ENCODE measurements around the gene ASB16. TPM values are rescaled to one million over a fixed set of nuclear protein-coding genes. Genes with fewer than 3 reads are reported as not detected.
A peak's percentile ranks its signal among the peaks of the same experiment; 100 is the strongest.

ASB16 gene
- total RNA-seq, 1 donor from 2014 or later, result not detected

DNA sequence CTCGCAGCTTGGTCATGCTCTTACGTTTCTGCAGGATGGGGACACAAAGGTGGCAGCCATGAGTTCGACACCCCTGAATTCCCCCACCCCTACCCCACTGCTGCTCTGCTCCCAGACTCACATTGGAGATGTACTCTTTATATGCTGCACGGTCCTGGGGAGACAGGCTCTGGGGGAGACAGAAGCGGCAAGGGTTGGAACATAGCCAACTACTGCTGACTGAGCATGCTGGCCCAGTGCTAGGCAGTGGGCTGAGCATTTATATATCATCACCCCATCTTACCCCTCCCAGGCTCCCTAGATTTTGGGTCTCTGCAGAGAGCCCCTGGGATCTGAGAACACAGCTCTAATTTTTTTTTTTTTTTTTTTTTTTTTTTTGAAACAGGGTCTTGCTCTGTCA, 37.2 kb downstream of the ASB16 start:
- DNase-seq (ENCODE audit: low read depth in 2 of 2), result no peak

DNA sequence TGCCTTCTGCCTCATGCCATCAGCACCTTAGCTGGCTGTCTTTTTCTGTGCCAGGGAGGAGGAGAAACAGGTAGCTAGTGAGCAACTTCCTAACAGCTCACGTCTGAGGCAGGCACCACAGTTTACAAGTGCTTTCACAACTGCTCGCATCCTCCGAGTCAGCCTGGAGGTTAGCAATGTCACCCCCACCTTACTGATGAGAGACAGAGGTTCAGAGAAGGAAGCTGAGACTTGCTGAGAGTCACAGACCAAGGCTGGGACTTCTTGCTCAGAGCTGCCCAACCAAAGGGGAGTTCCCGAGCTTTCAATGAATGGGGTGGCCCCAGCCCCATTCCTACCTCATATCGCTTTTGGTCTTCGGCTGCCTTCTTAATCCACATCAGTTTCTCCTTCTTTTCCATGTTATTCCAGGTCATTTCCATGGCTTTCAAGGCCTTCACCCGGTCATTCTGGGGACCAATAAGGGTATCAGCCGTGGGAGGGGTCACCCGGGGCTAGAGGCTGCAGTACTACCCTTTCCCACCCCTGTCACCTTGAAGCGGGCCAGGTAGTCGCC, 39.4 kb downstream of the ASB16 start:
- DNase-seq (ENCODE audit: low read depth in 2 of 2), result no peak

DNA sequence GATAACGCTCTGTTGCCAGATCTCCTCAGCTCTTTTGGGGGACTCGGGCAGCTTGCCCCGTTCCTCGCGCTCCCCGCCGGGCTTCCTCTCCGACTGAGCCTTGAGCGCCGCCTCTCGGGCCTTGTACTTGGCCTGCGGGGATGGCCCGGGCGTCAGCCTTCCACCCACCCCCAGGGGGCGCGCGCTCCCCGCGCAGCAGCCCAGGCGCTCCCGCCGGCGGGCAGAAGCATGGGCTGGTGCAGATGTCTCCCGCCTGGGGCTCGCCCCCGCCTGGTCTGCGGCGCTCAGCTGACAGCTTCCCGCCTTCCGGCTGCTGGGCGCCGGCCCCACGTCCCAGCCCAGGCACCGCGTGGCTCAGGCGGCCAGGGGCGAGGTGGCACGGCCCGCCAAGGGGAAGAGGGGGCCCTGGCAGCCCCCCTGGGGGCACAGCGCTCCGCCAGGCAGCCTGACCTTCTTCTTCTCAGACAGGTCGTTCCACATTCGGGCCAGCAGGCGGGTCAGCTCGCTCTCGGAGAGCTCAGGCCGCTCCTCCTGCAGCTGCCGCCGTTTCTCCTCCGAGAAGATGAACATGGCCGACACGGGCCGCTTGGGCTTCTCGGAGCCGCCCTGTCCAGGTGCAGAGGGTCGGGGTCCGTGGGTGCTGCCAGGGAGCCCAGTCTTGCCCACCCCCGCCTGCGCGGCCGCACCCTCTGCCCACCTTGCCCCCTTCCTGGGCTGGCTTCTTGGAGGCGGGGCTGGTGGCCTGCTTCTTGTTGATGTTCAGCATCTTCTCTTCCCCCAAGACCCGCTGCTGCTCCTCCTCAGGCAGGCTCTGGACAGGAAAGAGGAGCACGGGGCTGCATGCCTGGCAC, 40.1 kb downstream of the ASB16 start:
- peak; percentile 71 to 93 for DNase-seq (ENCODE audit: low read depth in 2 of 2)

DNA sequence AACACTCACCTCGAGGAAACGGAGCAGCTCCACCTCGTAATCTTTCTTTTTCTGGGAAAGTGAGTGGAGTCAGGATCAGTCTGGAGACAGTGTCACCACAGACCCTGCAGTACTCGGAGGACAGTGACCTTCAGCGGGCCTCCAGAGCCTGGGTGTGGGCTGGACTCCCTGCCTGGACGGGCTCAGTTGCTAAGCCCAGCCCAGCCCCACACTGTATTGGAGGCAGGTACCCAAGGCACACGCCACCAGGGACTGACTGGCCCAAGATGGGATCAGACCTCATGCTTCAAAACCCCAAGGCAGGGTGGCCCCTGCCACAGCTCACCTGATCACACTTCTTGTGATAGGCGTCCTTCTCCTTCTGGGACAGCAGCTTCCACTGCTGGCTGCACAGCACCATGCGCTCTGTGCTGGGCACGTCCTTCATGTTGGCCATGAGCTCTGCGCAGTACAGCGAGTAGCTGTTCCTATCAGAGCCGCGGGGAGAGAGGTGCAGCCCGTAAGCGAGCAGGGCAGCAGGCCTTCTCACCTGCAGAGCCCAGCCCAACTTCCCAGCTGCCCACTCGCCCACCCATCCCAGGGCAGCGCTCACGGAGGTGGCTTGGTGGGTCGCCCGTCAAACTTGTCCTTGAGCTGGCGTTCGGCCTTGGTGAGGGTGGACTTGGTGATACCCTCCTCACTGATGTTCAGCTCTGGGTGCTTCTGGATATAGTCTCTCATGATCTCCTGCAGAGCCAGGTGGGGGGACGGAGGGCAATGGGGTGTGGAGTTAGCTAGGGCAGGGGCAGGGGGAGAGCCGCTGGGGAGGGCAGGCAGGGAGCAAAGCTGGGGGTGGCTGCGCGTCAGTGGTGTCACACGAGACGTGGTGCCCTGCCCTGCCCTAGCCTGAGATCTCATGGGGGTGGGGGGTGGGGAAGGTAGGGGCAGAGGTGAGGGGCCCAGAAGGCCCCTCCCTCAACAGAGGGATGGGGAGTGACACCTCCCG, 41.1 kb downstream of the ASB16 start:
- no peak for DNase-seq (ENCODE audit: low read depth in 2 of 2)

DNA sequence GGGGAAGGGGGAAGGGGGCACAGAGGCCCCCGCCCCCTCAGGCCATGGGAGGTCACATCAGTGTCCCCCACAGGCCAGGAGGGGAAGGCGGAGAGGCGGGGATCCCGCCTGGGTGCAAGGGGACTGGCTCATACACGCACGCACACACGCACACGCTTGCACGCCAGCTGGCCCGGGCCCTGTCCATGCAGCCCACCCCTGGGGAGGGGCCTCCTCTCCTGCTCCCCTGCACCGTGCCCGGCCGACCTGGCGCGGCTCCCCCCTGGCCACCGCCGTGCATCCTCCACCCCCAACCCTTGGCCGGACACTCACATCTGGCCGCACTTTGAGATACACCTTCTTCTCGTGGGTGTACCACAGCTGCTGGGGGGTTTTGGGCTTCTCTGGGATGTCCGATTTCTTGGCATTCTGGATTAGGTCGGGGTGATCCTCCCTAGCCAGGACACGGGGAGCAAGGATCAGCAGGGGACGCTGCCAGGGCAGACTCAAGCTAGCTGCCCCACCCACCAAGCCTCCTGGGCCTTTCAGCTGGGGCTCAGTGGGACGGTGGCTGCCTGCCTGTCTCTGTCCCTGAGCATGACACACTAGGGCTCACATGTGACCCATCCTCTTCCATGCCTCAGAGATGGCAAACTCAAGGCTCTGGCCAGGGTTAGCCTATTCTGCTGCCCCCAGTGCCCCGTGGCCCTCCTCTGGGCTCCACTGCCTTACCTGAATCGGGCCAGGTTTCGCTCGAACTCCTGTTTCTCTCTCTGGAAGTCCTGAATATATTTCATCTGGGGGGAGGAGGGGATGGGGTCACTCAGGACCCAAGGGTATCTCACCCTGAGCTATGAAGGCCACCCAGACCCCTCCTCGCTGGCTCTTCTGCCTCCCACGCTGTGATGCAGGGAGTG, 42.3 kb downstream of the ASB16 start:
- no peak for DNase-seq (ENCODE audit: low read depth in 2 of 2)

DNA sequence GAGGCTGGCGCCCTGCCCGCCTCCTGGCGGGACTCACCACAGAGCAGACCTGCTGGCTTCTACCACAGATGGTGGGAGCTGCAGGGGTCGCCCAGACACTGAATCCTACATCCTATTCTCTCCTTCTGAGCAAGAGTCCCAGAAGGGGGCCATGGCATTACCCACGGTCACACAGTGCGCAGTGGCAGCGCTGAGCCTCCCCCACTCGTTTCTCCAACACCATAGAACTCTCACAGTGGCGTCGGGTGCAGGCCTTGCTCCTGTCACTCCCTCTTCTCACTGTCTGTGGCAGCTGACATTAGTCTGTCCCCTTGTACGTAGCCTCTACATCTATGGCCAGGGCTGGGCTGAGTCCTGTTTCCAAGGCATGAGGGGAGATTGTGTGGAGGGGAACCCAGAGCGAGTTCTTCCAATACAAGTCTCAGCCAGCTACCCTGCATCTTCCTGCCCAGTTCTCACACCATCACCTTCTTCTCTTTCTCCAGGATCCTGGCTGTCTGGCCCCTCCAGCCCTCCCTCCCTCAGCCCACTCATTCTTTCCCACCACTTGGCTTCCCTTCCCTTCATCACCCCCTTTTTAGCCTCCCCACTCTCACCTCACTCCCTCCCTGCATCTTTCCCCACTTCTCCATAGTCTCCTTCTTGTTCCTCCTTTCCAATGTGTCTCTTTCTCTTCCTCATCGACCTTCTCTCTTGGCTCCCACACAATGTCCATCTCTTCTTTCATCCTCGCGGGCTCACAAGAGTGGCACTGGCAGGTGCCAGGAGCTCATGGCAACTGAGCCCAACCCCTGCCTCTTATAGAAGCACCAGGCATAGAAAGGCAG, 43.1 kb downstream of the ASB16 start:
- DNase-seq (ENCODE audit: low read depth in 2 of 2), result no peak

DNA sequence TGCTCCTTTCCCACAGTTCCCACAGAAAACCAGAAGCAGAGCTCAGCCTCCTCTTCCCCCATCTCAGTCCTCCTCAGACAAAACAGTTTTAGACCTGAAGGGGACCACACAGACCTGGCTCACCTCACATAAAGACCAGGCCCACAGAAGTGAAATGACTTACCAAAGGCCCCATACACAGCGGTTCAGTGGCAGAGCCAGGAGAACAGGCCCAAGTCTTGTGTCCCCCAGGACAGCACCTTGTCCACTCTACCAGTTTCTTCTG, 43.7 kb downstream of the ASB16 start:
- DNase-seq (ENCODE audit: low read depth in 2 of 2), result no peak

DNA sequence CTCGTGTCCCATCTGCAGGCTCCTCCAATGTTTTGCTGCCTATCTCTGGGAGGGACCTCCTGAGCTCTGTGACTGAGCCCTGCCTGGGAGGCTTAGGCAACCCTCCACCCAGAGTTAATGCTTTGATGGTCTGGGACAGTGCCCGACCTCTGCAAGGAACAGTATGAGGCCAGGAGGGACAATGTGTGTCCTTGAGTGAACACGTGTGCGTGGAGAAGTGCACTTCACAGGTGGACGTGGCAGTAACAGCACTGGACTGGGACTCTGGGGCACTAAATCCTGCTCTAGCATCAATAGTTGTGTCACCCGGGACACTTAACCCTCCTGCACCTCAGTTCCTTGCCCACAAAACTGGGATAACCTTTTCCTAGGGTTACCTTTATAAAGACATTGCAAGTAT, 44.4 kb downstream of the ASB16 start:
- DNase-seq (ENCODE audit: low read depth in 2 of 2), result no peak

DNA sequence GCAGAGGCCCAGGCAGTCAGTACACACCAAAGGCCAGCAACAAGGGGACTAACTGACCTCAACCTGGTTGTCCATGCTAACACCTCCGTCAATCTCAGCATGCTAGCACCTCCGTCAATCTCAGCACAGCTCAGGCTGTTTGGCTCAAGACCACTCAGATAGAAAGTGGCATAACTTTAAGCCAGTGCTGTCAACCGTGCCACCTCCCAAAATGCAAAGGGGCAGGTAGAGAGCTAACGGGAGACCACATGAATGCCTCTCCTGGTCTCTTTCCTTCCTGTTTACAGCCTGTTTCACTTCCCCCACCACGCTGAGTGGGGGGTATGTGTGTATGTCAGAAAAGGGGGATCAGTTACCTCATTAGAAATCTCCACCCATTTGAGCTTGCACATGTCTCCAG, 45.7 kb downstream of the ASB16 start:
- no peak for DNase-seq (ENCODE audit: low read depth in 2 of 2)

DNA sequence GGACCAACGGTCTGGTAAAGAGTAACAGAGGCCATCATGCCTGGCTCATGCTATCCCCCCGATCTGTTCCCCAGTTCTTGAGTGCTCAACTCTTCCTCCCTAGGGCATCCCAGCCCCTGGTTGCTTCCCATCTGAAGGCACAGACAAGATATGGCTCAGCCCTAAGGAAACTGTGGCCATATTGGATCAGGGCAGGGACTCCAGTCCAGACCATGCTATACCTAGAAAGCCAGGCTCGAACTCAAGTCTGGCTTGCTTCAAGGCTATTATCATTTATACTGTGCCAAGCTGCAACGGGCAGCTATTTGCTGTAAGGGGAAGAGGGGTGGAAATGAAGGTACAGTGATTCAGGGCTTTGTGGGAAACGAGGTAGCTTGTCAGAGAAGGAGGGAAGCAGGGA, 46.2 kb downstream of the ASB16 start:
- DNase-seq (ENCODE audit: low read depth in 2 of 2), result no peak

DNA sequence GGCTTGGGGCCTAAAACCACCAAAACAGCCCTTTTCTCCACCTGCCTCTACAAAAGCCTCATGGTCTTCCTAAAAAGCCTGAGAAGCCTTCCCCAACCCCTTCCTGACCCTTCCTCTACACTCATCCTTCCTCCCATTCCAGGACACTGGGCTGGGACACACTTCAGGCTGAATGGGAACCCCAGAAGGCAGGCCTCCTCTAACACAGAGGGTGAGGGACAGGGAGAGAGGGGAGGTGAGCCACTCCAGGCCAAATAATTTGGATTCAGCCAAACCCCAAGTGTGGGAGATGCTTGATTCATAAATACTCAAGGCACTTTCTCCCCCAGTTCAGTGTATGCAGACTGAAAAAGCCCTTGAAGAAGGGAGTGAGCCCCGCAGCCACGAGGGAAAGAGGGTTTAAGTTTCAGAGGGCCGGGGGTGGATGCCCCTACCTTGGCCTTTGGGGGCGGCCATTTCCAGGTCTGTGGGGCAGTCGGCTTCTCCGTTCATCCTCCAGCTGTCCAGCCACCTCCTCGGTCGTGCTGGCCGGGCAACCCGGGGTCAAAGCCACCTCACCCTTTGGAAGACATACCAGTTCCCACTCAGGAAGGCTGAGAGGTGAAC, 47.3 kb downstream of the ASB16 start:
- DNase-seq (ENCODE audit: low read depth in 2 of 2), result no peak

DNA sequence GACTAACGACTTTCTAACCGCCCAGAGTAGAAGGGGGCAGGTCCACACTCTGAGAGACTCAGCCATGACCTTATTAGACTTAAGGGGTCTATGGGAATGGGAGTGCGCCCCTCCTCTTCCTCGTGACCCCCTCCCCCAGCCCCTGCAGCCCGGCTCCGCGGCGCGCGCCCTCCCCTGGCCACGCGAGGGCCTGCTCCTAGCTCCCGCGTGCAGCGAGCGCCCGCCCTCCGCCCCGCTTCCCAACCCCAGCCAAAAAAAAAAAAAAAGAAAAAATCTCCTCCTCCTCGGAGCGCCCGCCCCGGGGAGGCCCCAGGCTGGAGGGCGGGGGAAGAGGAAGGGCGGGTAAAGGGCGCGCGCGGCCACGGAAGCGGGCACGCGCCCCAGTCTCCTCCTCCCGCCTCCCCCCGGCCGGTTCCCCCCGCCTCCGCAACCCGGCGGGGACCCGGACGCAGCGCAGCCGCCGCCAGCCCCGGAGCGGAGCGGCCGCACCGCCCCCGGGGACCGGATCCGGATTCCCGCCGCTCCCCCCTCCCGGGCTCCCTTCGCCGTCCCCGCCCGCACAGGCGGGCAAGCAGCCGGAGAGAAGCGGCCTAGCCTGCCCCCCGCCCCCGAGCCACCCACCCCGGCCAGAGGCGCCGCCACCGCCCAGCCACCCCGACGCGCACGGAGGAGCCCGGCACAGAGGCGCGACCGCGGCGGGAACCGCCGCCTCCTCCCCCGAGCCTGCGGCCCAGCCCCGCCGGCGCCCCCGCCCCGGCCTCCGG, 48.0 kb downstream of the ASB16 start:
- DNase-seq (ENCODE audit: low read depth in 2 of 2), result peak; percentile 59 to 93

DNA sequence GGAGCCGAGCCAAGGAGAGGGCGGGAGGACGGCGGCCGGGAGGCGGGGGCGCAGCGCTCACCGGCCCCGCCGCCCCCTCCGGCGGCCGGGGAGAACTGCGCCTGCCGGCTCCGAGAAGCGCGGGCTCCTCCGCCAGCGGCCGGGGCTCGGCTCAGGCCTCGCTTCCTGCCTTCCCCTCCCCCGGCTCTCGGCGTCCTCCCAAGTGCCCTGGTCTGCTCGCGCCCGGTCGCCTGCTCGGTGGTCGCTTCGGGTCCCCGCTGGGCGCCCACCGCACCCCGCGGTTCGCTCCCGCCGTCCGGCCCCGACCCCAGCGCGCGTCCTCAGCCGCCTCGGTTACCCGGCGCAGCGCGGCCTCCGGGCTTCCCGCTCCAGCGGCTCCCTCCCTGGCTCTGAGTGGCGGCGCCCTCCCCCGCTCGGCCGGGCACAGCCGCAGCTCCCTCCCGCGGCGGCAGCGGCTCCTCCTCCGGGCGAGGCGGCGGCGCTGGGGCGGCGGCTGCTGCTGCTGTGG, 48.7 kb downstream of the ASB16 start:
- DNase-seq (ENCODE audit: low read depth in 2 of 2), result peak in 1 of 2 donors; percentile 74

DNA sequence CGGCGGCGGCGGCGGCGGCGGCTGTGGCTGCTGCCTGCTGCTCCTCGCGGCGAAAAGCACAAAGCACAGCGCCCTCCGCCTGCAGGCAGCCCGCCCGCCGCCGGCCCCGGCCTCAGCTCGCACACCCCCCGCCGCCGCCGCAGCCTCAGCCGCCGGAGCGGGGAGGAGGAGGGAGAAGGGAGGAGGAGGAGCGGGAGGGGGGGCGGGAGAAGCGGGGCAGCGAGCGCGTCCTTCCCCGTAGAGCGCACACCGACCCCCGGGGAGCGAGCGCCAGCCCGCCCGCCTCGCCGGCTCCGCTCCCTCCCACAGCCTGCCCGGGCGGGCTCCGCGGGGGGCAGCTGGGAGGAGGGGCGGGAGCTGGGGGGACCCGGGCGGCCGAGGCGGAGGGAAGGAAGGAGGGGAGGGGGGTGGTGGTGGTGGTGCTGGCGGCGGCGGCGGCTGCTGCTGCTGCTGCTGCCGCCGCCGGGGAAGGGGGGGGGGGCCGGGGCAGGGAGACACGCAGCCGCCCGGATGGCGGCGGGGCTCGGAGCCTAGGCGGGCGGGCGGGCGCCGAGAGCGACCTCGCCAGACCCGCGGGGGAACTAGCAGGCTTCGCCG, 49.2 kb downstream of the ASB16 start, which contains the start of gene UBTF:
Gene UBTF, minus strand, starts transcription at position 60 of the 597 bp plus-strand sequence. CDS start 1,446 bp downstream, outside the sequence.
- DNase-seq (ENCODE audit: low read depth in 2 of 2), result peak in 1 of 2 donors; percentile 62

DNA sequence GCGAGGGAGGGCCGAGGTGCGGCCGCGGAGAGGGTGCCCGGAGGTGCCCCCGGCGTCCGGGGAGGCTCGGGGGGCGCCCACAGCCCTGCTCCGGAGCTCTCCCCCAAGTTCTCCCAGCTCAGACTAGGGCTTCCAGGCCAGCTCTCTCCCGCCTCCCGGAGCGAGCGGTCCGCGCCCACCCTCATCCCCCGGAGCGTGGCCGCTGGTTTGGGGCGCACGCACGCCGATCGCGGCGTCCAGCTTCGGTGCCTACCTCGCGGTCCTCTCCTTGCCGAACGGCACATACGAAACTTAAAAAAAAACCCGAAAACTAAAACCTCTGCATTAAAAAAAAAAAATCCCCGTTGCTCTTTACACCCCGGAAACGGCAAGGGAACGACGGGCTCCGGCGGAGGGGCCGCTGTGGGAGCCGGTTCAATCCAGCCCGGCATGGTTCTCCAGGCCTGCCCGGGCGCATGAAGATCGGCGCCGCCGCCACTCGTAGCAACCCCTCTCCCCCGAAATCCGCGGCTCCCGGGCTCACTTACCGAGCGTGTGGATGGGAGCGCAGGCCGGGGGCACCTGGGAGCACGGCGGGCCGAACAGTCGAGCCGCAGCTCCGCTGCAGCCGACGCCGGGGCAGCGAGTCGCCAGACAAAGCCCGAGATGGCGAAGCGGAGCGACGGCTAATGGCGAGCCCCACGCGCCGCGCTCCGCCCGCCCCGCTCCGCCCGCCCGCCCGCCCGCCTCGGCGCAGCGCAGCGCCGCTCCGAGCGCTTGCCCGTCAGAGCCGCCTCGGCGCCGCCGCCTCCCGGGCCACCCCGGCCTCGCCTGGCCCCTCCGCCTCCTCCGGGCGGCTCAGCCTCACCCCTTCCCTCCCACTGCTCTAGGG, 49.9 kb downstream of the ASB16 start:
- DNase-seq (ENCODE audit: low read depth in 2 of 2), result peak in 1 of 2 donors; percentile 45

DNA sequence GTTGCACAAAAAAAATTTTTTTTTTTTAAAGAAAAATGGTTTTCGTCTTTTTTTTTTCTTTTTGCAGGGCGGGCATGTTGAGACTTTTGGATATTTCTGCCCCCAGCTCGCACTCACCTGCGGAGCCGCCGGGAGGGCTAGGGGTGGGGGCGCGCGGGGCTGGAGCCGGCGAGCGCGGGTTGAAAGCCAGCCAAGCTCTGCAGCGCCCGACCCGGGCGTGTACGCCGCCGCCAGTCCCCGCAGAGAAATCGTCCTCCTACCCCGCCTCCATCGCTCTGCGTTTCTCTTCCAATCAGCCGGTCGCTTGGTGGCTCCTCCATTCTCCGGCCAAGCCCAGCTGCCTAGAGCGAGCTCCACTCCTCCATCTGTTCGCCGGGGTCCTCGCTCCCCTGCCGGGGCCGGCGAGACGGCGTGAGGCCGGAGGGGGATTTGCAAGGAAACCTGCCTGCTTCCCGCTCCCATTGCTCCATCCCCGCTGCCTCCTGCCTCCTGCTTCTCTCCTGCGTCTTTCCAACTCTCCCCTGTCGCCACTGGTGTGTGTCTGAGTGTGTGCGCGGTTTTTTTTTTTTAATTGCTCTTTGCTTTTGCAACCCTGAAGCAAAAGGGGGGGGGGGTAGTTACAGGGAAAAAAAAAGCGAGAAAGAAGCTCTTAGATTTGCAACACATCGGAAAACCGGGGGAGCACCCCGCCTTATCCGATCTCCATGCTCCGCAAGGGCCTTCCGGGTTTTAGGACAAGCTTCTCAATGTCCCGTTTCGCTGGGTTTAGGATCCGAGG, 50.8 kb downstream of the ASB16 start:
- peak in 1 of 2 donors; percentile 89 for DNase-seq (ENCODE audit: low read depth in 2 of 2)

DNA sequence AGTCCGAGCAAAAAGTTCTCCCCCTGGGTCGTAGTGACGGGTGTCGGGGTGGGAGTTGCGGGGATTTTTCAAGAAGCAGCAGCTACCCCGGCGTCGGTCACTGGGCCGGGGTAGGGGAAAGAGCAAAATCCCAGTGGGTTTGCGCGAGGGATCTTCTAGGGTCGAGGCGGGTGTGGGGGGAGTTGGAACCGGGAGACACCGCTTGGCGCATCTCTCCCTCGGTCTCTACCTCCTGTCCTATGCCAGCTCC, 51.3 kb downstream of the ASB16 start:
- DNase-seq (ENCODE audit: low read depth in 2 of 2), result no peak
